Left hindlimb (tissue), 1 donor: ENCODE measurements around the gene ATP5PD.
A peak's percentile ranks its signal among the peaks of the same experiment; 100 is the strongest.
"Not testable (repeated sequence)": the region's sequence is repeated elsewhere in the genome, so short reads cannot be mapped to it uniquely, and the experiment has no call there.

ENCODE experiments used
- DNase-seq: peaks from one replicate; pipeline ENCODE4 v3.0.0-alpha.2; 2018

The ATP5PD gene

GRCh38 chr17:75077072-75077495 is 30.3 kb upstream of the ATP5PD start:
- no peak for DNase-seq

- DNase-seq, result no peak
Measured at GRCh38 chr17:75075597-75076336, 29.0 kb upstream of the ATP5PD start.

GRCh38 chr17:75074532-75074931 is 27.8 kb upstream of the ATP5PD start:
- peak; percentile 64 for DNase-seq

- DNase-seq, result no peak
Measured at GRCh38 chr17:75073618-75074047, 26.9 kb upstream of the ATP5PD start.

- not testable (repeated sequence) for DNase-seq
Measured at GRCh38 chr17:75072909-75073308, 26.1 kb upstream of the ATP5PD start.

GRCh38 chr17:75071478-75072271 is 24.9 kb upstream of the ATP5PD start:
- DNase-seq, result not testable (repeated sequence)

- no peak for DNase-seq
Measured at GRCh38 chr17:75069783-75070182, 23.0 kb upstream of the ATP5PD start.

GRCh38 chr17:75068750-75069149 is 22.0 kb upstream of the ATP5PD start:
- no peak for DNase-seq

- no peak for DNase-seq
Measured at GRCh38 chr17:75067856-75068255, 21.1 kb upstream of the ATP5PD start.

GRCh38 chr17:75065562-75066151 is 18.9 kb upstream of the ATP5PD start:
- no peak for DNase-seq

GRCh38 chr17:75064867-75065561 is 18.2 kb upstream of the ATP5PD start:
- DNase-seq, result no peak

- no peak for DNase-seq
Measured at GRCh38 chr17:75064460-75064859, 17.7 kb upstream of the ATP5PD start.

- DNase-seq, result no peak
Measured at GRCh38 chr17:75064040-75064439, 17.3 kb upstream of the ATP5PD start.

- no peak for DNase-seq
Measured at GRCh38 chr17:75063626-75064025, 16.9 kb upstream of the ATP5PD start.

GRCh38 chr17:75063201-75063600 is 16.4 kb upstream of the ATP5PD start:
- DNase-seq, result no peak

- no peak for DNase-seq
Measured at GRCh38 chr17:75061618-75062017, 14.8 kb upstream of the ATP5PD start.

- no peak for DNase-seq
Measured at GRCh38 chr17:75061055-75061438, 14.3 kb upstream of the ATP5PD start.

GRCh38 chr17:75060434-75061054 is 13.8 kb upstream of the ATP5PD start:
- DNase-seq, result no peak

GRCh38 chr17:75059369-75060345 is 12.9 kb upstream of the ATP5PD start:
- DNase-seq, result no peak

GRCh38 chr17:75051941-75052340 is 5.2 kb upstream of the ATP5PD start:
- no peak for DNase-seq

- DNase-seq, result no peak
Measured at GRCh38 chr17:75049706-75050105, 2.9 kb upstream of the ATP5PD start.
